HG03457 (cell line): Measurements from ENCODE around the gene RPS8.
A peak's percentile ranks its signal among the peaks of the same experiment; 100 is the strongest.
"Not testable (repeated sequence)": the region's sequence is repeated elsewhere in the genome, so short reads cannot be mapped to it uniquely, and the experiment has no call there.

Experiments used
- ATAC-seq: cut with Tn5 transposase; IDR thresholded peaks from one replicate; pipeline ENCODE4 v1.9.1; 2021; ENCODE audit warnings: moderate number of reproducible peaks; ENCODE audit not compliant: unreplicated experiment

Gene RPS8

DNA sequence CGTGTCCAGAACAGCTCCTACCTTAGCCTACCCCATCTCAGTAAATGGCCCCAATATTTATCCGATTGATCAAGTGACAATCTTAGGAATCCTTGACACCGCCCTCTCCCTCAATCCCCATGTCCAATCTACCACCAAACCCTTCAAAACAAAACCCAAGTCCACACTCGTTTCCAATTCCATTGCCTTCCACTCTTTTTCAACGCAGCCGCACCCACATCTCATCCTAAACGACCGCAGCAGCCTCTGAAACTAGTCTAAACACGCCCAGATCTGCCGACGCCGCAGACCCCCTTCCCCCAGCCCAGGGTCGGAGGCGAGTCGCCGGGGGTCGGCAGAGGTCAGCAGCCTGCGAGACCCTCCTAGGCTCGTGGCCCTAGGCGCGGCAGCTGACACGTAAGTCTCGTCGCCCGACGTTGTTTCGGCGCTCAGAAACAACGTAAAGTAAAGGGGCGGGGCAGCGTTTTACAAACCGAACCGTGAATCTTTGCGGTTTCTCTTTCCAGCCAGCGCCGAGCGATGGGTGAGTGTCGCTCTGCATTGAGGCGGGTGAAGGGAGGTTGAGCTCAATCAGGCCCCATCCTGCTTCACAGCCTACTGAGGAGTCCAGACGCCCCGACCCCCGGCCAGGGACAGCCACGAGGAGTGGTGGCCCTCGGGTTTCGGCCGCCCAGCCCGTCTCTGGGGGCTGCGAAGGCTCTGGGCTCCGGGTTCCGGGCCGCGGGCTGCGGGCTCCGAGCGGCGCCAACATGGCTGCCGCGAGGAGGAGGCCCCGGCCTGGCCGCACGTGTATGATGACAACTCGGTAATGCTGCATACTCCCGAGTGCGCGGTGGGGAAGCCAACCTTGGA is at the start of gene RPS8:
Gene RPS8, plus strand, starts transcription at position 463 of the 852 bp plus-strand sequence. Its CDS starts 57 bp downstream, at position 520.
- ATAC-seq: peak; percentile 63

DNA sequence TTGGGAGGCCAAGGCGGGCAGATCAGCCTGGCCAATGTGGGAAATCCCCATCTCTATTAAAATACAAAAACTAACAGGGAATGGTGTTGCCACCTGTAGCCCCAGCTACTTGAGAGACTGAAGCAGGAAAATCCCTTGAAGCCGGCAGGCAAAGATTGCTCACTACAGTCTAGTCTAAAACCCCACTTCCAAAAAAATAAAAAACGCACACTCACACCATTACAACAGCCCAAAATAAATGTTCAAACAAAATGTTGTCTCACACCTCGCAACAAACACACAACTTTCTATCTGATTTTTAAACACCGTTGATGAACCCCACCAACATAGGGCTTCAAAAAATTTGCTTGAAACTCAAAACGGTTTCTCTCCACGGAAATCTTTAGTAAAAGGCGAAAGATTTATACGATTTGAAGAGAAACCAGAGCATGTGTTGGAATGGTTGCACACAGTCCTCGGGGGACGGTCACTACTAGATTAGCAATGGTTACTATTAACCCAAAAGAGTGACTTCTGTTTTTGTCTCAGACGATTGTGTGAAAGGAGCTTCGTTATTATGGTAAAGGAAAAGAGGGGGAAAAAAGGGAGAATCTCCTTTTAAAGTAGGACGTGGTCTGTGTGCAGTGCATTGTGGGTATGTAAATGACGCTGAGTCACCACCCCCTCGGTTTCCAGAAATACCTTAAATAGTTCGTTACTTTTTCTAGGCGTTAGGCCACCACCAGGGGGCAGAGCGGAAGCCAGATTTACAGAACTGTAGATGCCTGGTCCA is 44.4 kb upstream of the RPS8 start, which contains the start of gene RNU5D-1:
Gene RNU5D-1, minus strand, starts transcription at position 430 of the 772 bp plus-strand sequence.
- ATAC-seq: peak; percentile 58

DNA sequence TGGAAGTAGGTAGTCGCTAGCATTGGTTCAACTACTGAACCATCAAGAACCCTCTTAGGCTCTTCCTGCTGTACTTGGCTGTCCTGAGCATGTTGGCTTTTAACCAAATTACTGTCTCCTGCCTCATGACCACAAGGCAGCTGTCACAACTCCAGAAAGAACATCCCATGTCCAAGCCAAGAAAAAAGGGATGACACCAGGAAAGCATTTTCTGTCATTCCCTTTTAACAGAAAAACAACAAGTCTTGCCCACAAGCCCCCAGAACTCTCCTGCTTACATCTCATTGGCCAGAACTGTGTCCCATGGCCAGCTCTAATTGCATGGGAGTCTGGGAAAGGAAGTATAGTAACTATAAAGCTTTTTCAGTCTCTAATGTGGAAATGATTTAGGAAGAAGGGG is 42.0 kb upstream of the RPS8 start:
- ATAC-seq: no peak

DNA sequence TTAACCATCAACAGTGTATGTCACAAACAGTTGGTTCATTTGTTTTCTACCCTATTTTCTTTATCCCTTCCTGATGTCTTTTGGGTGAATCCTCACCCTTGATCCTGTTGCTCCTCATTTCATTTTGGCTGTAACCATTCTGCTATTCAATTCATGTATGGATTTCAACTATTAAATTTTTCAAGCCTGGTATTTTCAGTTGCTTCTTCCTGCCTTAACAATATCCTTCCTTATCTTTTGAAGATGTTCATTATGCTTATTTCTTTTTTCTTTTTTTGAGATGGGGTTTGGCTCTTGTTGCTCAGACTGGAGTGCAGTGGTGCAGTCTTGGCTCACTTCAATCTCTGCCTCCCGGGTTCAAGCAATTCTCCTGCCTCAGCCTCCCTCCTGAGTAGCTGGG is 41.6 kb upstream of the RPS8 start:
- no peak for ATAC-seq

DNA sequence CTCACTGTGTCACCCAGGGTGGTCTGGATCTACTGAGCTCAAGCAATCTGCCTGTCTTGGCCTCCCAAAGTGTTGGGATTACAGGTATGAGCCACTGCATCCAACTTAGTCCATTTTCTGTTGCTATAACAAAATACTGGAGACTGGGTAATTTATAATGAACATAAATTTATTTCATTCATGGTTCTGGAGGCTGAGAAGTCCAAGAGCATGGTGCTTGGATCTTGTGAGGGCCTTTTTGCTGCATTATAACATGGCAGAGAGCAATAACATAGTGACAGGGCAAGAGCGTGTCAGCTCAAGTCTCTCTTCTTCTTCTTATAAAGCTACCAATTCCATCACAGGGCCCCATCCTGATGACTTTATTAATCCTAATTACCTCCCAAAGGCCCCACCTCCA is 39.3 kb upstream of the RPS8 start:
- ATAC-seq: no peak

DNA sequence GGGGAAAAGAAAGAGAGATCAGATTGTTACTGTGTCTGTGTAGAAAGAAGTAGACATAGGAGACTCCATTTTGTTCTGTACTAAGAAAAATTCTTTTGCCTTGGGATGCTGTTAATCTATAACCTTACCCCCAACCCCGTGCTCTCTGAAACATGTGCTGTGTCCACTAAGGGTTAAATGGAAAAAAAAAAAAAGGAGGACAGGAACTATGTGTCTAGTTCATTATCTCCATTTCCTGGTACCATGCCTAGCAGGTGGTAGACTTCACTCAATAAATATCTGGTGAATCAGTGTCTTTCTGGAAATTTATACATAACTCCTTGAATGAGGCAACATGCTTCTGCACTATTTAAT is 36.4 kb upstream of the RPS8 start:
- ATAC-seq: not testable (repeated sequence)

DNA sequence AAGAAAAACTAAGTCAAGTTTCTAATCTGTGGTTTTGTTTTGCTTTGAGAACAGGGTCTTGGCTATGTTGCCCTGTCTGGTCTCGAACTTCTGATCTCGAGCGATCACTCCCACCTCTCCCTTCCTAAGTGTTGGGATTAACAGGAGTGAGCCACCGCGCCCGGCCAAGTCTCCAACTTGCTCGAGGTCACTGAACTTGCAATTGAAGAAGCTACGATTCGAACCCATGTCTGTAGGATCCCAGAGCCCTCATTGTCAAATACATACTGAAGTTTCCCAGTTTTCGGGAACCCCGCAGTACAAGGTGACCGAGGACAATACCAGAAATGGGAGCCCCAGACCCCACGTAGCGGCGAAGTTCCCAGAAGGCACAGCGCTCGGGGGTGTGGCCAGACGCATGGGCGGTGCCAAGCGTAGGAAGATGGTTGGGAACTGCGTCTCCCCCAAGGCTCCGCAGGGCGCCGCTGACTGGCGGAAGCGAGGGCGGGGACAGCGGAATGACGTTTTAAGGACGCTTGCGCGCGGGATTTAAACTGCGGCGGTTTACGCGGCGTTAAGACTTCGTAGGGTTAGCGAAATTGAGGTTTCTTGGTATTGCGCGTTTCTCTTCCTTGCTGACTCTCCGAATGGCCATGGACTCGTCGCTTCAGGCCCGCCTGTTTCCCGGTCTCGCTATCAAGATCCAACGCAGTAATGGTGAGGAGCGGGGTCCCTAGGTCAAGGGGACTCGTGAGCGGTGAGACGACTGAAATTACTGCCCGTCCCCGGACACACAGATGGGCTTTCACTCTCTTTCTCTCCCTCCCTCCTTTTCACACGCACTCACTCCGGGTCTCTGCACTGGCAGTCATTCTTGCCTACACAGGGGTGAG is 35.8 kb upstream of the RPS8 start, which contains the start of gene KIF2C:
Gene KIF2C, plus strand, starts transcription at position 531 of the 872 bp plus-strand sequence. Its CDS starts 96 bp downstream, at position 627.
- ATAC-seq: peak; percentile 78

DNA sequence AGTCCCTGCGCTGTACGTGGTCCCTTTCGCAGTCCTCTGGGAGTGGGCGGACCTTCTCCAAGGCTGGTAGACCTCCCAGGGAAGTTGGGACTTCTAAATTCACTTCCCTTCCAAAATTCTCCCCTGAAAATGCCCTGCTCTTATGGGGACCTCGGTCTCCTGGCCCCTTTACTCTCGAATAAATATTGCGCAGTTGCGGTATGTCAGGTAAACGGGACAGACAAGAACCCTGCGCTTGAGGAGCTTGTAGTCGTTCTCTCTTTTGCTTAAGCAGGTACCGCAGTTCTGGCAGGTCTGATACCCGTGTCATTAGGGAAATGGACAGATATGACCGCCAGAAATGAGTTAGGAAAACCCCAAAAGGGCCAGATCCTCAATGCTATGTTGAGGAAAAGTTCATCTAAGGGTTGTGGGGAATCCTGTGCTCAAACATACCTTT is 35.1 kb upstream of the RPS8 start:
- no peak for ATAC-seq

DNA sequence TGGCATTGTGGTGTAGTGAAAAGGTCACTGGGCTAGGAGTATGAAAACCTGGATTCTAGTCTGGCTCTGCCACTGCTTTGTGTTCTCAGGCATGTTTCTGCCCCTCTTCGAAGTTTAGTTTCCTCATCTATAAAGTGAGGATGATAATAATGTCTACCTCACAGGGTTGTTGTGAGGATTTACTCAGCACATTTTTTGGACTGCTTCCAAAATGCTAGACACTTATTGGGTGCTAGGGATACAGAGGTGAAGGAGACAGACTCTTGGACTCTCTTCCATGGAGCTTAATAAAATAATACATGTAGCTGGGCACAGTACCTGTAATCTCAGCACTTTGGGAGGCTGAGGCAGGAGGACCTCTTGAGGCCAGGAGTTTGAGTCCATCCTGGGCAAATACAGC is 32.1 kb upstream of the RPS8 start:
- no peak for ATAC-seq

DNA sequence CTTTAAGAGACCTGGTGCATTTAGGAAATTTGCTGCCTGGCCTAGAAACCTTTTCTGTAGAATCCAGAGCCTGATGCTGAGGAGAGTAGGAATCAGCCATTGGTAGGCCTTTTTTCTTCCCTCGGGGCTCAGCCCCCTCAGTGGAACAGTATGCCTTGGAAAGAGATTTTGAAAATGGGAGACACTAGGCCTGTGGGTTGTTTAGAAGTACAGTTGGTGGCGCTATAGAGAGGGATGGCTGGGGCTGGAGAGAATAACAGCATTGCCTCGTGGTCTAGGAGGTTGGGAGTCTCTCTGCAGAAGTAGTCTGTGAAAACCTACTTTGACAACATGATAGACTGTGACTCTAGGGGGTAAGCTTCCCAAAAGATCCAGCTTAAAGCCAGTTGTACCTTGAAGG is 27.5 kb upstream of the RPS8 start:
- no peak for ATAC-seq

DNA sequence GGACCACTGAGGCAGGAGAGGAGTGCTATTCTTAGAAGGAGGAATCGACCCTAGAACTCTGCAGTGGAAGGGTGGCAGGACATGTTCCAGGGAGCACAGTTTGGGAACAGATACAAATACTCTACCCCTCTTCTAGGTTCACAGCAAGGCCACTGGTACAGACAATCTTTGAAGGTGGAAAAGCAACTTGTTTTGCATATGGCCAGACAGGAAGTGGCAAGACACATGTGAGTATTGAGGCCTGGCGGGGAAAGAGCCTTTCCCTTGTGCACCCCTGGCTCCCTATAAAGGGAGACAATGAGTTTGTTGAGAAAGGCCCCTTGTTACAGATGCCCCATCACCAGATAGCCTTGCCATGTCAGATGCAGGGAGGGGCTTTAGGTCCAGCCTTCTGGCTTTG is 17.9 kb upstream of the RPS8 start:
- no peak for ATAC-seq

DNA sequence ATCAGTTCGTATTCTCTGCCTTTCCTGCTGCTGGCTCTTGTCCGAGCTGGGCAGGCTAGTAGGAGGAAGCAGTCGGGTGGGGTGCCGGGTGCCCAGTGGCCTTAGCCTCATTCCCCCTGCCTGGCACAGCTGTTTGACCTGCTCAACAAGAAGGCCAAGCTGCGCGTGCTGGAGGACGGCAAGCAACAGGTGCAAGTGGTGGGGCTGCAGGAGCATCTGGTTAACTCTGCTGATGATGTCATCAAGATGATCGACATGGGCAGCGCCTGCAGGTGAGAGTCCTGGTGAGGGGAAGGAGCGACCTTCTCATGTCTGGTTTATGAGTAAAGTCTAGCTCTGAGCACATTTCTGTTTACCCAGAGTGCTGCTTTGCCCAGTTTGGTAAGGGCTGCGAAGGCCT is 16.3 kb upstream of the RPS8 start:
- ATAC-seq: no peak

DNA sequence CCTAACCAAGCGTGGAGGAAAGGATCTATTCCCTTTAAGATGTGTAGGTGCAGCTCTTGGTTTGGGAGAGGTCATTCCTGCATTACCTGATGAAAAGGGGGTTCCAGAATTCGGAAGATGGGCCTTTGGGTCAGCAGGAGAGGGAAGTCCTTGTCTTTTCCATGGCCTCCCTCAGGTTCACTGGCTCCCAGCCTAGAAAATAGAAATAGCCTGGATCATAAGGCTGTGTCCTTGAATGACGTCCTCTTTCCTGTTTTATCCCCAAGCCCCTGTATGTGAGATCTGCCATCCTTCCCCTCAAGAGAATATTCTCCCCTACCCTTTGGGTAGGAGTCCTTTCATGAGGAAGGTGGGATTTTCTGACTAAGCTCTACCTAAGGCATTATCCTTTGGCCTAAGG is 14.5 kb upstream of the RPS8 start:
- ATAC-seq: no peak

DNA sequence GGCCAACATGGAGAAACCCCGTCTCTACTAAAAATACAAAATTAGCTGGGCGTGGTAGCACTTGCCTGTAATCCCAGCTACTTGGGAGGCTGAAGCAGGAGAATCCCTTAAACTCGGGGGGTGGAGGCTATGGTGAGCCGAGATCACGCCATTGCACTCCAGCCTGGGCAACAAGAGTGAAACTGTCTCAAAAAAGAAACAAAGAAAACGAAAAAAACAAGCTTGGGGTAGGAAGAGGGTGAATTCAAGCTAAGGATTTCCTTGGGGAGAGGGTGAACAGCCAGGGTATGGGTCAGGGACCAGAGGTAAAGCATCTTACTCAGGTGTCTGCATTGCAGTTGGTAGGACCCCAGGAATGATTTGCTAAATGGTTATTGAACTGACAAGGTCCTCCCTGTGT is 8.9 kb upstream of the RPS8 start:
- ATAC-seq: not testable (repeated sequence)

DNA sequence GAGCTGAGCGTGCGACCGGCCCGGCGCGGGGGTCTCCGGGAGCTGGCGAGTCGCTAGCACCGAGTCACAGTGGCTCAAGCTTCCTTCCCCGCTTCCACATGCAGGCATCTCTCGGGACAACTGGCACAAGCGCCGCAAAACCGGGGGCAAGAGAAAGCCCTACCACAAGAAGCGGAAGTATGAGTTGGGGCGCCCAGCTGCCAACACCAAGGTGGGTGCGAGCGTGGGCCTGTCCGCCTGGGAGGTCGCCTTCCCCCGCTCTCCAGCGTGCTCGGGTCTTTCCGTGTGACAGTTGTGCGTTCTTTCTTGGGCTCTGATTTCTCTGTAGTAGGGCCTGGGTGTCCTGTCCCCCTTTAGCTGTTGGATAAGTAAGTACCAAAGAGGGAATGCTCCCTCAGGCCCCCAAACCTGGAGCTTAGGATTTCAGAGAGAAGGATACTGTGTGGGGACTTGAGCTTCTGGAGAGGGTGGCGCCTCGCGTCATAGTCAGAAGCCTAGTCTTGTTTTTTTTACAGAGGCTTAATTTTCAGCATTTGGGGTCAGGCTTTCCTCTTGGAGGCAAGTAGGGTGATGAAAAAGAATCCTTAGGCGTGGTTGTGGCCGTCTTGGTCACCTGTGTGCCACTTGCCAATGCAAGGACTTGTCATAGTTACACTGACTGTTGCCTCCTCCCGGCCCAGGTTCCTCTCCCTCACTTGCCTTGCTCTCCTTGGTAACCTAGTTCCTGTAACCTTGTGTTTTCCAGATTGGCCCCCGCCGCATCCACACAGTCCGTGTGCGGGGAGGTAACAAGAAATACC is 790 bp downstream of the RPS8 start:
- ATAC-seq: peak; percentile 6

DNA sequence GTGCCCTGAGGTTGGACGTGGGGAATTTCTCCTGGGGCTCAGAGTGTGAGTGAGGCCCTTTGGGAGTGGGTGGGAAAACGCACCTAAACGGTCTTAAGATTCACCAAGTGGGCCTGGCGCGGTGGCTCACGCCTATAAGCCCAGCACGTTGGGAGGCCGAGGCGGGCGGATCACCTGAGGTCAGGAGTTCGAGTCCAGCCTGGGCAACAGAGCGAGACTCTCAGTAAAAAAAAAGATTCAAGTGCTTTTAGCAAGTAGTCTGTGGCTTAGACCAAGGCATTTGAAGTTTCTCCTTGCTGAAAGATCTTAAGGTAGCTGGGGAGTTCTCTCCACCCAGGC is 1.4 kb downstream of the RPS8 start:
- ATAC-seq: no peak

DNA sequence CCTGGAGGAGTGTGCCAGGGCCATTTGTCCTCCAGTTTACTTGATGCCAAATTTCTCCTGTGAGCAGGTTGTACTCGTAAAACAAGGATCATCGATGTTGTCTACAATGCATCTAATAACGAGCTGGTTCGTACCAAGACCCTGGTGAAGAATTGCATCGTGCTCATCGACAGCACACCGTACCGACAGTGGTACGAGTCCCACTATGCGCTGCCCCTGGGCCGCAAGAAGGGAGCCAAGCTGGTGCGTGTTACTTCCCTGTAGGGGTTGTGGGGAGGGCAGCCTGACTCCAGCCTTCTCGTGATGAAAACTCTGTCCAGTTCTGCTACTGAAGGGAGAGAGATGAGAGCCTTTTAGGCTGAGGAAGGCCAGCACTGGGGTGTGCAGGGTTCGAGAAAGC is 2.2 kb downstream of the RPS8 start:
- ATAC-seq: no peak

DNA sequence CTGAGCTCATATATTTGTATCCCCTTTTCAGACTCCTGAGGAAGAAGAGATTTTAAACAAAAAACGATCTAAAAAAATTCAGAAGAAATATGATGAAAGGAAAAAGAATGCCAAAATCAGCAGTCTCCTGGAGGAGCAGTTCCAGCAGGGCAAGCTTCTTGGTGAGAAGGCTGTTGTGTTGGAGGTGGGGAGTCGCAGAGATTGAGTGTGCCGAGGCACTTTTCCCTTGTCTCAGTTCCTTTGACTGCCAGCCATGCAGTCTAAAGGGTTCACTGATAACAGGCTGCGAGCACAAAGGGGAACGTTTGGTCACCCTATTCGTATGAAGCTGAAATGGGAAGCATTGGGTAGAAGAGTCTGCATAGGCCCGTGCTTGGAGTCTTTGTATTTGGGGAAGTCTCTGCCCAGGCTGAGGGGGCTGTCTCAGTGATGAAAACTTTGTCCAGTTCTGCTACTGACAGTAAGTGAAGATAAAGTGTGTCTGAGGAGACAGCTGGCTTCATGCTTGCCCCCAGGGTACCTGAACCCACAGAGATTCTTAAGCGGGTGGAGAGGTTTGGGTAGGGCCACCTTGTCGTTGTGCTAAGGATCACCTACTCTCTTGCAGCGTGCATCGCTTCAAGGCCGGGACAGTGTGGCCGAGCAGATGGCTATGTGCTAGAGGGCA is 2.8 kb downstream of the RPS8 start:
- ATAC-seq: no peak

DNA sequence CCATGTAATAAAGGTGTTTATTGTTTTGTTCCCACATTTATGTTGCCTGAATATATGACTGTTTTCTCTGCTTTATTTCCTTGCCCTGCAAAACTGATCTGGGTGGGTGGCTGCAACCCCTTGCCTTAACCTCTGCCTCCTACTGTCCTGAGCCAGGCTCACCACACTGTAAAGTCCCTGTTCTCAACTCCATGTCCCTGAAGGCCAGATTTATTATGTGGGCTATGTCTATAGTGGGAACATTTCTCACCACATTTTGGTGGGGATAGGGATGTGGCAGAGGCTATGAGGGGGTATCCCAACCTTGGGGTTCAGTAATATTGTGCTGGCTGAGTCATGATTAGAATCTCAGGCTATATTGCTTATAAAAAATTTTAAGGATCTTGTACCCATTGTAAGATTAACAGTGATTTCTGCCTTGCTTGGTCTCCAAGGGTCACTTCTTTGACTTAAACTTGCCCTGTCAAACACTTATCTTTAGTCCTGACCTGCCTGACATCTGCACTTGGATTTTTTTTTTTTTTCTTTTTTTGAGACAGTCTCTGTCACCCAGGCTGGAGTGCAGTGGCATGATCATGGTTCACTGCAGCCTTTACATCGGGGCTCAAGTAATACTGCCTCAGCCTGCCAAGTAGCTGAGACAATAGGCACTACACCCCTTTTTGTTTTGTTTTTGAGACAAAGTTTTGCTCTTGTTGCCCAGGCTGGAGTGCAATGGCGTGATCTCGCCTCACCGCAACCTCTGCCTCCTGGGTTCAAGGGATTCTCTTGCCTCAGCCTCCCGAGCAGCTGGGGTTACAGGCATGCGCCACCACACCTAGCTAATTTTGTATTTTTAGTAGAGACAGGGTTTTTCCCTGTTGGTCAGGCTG is 3.6 kb downstream of the RPS8 start:
- ATAC-seq: no peak
